RWPE2 (cell line): ENCODE data around the gene SHKBP1.
"Not testable (repeated sequence)": the region's sequence is repeated elsewhere in the genome, so short reads cannot be mapped to it uniquely, and the experiment has no call there.

Source experiments
- ATAC-seq: fragments of 200-7000 bp; cut with Tn5 transposase; 3 replicates; pipeline ENCODE4 v1.9.1; 2021; ENCODE audit warnings: low read depth
- DNase-seq: peaks from one replicate; pipeline ENCODE4 v3.0.0-alpha.2; 2020; ENCODE audit warnings: low spot score
- H3K27ac ChIP-seq: fragments of 450-650 bp; 2 replicates; pipeline ENCODE4 v1.5.1; 2017; ENCODE audit warnings: mild to moderate bottlenecking; ENCODE audit not compliant: poor library complexity, severe bottlenecking
- H3K27me3 ChIP-seq: fragments of 250-450 bp; sonication (Bioruptor Pico); 2 replicates; pipeline ENCODE4 v1.5.1; 2021; ENCODE audit warnings: mild to moderate bottlenecking, moderate library complexity; ENCODE audit not compliant: insufficient read depth, poor library complexity, severe bottlenecking
- H3K36me3 ChIP-seq: fragments of 250-450 bp; sonication (Bioruptor Pico); 2 replicates; pipeline ENCODE4 v1.5.1; 2020; ENCODE audit warnings: low read depth, mild to moderate bottlenecking, moderate library complexity
- H3K4me1 ChIP-seq: fragments of 250-450 bp; sonication (Bioruptor Pico); 2 replicates; pipeline ENCODE4 v1.5.1; 2021; ENCODE audit warnings: mild to moderate bottlenecking, moderate library complexity; ENCODE audit not compliant: insufficient read depth, poor library complexity, severe bottlenecking
- H3K4me3 ChIP-seq: fragments of 250-450 bp; sonication (Bioruptor Pico); 2 replicates; pipeline ENCODE4 v1.5.1; 2021; ENCODE audit warnings: mild to moderate bottlenecking, moderate library complexity; ENCODE audit not compliant: severe bottlenecking
- H3K9me3 ChIP-seq: fragments of 250-450 bp; sonication (Bioruptor Pico); 2 replicates; pipeline ENCODE4 v1.5.1; 2021; ENCODE audit warnings: mild to moderate bottlenecking, moderate library complexity; ENCODE audit not compliant: severe bottlenecking
- TF ChIP-seq, protein P1 (sequence below): fragments of 450-650 bp; IDR thresholded peaks from one replicate; pipeline ENCODE4 v1.5.1; 2017; ENCODE audit warnings: mild to moderate bottlenecking, moderate library complexity; ENCODE audit not compliant: poor library complexity, severe bottlenecking

SHKBP1 gene

DNA sequence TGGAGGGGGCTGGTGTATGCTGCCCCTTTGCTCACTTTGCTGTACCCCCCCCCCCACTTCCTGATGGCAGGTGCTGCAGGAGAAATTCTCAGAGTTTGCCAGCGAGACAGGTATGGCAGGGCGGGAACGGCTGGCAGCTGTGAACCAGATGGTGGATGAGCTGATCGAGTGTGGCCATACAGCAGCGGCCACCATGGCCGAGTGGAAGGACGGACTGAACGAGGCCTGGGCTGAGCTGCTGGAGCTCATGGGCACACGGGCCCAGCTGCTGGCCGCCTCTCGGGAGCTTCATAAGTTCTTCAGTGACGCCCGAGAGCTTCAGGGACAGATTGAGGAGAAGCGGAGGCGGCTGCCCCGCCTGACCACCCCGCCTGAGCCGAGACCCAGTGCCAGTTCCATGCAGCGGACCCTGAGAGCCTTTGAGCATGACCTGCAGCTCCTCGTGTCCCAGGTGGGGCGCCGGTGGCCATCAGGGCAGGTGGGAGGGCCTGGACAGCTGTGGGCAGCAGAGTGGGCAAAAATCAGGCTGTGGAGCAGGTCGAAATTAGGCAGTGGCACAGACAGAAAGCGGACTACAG, 19.6 kb upstream of the SHKBP1 start:
- Histone ChIP-seq H3K9me3 (no peaks in the 10 kb centered on the region), H3K4me1 (no peaks in the 10 kb centered on the region), H3K27ac (no peak overlapping the region), H3K4me3 (no peak overlapping the region), H3K27me3 (peaks cover 33% of the 10 kb centered on the region), H3K36me3 (no peaks in the 10 kb centered on the region)
- no peak for DNase-seq
- TF ChIP-seq, protein P1, sequence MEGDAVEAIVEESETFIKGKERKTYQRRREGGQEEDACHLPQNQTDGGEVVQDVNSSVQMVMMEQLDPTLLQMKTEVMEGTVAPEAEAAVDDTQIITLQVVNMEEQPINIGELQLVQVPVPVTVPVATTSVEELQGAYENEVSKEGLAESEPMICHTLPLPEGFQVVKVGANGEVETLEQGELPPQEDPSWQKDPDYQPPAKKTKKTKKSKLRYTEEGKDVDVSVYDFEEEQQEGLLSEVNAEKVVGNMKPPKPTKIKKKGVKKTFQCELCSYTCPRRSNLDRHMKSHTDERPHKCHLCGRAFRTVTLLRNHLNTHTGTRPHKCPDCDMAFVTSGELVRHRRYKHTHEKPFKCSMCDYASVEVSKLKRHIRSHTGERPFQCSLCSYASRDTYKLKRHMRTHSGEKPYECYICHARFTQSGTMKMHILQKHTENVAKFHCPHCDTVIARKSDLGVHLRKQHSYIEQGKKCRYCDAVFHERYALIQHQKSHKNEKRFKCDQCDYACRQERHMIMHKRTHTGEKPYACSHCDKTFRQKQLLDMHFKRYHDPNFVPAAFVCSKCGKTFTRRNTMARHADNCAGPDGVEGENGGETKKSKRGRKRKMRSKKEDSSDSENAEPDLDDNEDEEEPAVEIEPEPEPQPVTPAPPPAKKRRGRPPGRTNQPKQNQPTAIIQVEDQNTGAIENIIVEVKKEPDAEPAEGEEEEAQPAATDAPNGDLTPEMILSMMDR, result no peak
- no peak for ATAC-seq

DNA sequence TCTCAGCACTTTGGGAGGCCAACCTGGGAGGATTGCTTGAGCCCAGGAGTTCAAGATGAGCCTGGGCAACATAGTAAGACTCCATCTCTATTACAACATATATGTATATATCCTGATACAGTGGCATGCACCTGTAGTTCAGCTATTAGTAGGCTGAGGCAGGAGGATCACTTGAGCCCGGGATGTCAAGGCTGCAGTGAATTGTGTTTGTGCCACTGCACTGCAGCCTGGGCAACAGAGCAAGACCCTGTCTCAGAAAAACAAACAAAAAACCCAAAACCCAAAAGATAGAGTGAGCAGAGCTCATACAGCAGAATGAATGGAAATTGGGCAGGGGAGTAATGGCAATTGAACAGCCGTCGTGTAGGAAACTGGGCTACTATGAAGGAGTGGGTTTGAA, 17.3 kb upstream of the SHKBP1 start:
- TF ChIP-seq, protein P1, result no peak
- Histone ChIP-seq H3K4me3 (no peak overlapping the region), H3K27me3 (peaks cover 19% of the 10 kb centered on the region), H3K36me3 (no peaks in the 10 kb centered on the region), H3K27ac (no peak overlapping the region), H3K4me1 (no peaks in the 10 kb centered on the region), H3K9me3 (no peaks in the 10 kb centered on the region)
- DNase-seq (no peak), ATAC-seq (no peak)

DNA sequence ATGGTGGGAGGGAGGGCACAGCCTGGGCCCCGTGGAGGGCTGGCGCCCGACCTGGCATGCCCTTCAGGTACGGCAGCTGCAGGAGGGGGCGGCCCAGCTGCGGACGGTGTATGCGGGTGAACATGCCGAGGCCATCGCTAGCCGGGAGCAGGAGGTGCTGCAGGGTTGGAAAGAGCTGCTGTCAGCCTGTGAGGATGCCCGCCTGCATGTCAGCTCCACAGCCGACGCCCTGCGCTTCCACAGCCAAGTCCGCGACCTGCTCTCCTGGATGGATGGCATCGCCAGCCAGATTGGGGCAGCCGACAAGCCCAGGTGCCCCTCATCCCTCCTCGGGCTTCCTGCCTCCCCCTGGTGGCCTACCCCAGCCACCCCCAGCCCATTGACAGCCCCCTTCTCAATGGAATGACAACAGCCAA, 16.6 kb upstream of the SHKBP1 start:
- no peaks in the 10 kb centered on the region for H3K4me1 ChIP-seq
- DNase-seq (no peak), ATAC-seq (no peak)
- H3K4me3 ChIP-seq, result no peak overlapping the region
- no peak overlapping the region for H3K27ac ChIP-seq
- no peaks in the 10 kb centered on the region for H3K9me3 ChIP-seq
- TF ChIP-seq, protein P1, result no peak
- H3K27me3 ChIP-seq, result peaks cover 12% of the 10 kb centered on the region
- no peaks in the 10 kb centered on the region for H3K36me3 ChIP-seq

DNA sequence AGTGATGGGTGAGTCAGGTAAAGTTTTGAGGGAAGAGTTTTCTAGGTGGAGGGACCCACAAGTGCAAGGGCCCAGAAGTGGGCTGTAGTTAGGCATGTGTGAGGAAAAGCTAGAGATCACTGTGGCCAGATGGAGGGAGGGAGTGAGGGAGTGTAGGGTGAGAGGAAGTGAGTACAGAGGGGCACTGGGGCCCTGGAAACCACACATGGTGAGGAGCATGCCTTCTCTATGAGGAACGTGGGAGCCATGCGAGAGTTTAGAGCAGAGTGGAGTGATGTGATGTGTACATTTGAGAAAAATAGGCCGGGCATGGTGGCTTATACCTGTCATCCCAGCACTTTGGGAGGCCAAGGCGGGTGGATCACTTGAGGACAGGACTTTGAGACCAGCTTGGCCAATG, 14.7 kb upstream of the SHKBP1 start:
- no peaks in the 10 kb centered on the region for H3K9me3 ChIP-seq
- TF ChIP-seq, protein P1, result no peak
- no peak overlapping the region for H3K27ac ChIP-seq
- H3K4me1 ChIP-seq, result no peaks in the 10 kb centered on the region
- peaks cover 6% of the 10 kb centered on the region for H3K27me3 ChIP-seq
- H3K4me3 ChIP-seq, result no peak overlapping the region
- DNase-seq (no peak), ATAC-seq (no peak)
- H3K36me3 ChIP-seq, result no peaks in the 10 kb centered on the region

DNA sequence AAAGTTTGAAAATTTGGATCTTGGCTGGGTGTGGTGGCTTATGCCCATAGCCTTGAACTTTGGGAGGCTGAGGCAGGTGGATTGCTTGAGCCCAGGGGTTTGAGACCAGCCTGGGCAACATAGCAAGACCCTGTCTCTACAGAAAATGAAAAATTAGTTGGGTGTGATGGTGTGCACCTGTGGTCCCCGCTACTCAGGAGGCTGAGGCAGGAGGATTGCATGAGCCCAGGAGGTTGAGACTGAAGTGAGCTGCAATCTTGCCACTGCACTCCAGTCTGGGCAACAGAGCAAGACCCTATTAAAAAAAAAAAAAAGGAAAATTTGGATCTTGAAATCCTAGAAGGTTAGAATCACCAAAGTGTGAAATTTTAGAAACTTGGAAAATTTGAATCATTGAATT, 12.1 kb upstream of the SHKBP1 start:
- not testable (repeated sequence) for H3K9me3 ChIP-seq, DNase-seq, H3K36me3 ChIP-seq, ATAC-seq, H3K27ac ChIP-seq, H3K4me1 ChIP-seq, H3K4me3 ChIP-seq
- peaks cover 16% of the 10 kb centered on the region for H3K27me3 ChIP-seq
